NCI-H1105 (cell line): Measurements from ENCODE around the gene MTNR1A.

ENCODE experiments used
- DNase-seq: peaks from one replicate; lab custom pipeline; 2025; lab: John Stamatoyannopoulos, UW

MTNR1A gene

DNA sequence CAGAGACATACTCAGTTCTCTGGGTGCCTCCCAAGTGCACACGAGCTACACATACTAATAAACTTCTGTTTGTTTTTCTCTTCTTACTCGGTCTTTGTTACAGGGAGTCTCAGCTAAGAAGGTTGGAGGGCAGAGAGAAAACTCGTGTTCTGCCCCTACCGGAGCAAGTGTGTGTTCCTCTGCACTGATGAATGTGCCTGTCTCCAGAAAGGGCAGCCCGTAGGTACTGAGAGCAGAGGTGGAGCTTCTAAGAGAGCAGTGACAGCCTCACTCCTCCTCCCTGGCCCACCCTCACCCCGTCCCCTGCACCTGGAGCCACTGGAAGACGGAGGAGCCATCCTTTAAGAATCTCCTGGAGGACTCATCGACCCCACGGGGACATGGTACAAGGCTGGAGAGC is 67.6 kb downstream of the MTNR1A start:
- no peak for DNase-seq

GRCh38 chr4:186486172-186486571 is 69.2 kb downstream of the MTNR1A start:
- no peak for DNase-seq

DNA sequence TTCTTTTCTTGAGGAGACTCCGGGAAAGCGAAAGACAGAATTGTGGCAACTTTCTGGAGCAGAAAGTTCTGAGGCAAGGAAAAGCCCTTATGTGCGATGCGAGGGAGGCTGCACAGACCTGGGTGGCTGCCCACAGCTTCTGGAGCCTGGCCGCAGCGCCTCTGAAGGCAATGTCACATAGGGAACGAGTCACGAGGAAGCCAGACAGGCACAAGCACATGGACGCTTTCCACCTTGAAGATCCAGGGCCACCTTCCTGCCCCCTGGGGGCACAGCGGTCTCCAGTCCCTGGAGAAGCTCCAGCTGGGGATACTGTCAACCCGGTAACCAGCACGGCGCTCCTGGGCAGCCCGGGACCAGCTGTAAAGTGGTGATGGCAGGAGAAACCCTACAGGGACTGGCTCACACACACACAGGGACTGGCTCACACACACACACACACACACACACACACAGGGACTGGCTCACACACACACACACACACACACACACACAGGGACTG is 69.8 kb downstream of the MTNR1A start:
- DNase-seq = peak; percentile 6

DNA sequence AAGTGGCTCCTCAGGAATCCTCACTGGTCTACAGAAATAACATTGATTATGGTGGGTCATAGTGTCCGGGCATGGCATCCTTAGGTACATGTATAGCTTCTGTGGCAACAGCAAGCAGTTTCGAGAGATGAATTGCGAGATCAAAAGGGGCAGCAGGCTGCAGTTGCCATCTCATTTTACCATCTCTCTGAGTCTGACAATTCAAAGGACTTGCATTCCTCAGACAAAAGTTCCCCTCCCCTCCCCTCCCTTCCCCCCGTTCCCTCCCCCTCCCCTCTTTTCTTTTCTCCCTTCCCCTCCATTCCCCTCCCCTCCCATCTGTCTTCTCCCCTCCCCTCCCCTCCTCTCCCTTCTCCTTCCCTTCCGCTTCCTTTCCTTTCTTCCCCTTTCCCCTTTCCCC is 70.2 kb downstream of the MTNR1A start:
- no peak for DNase-seq

DNA sequence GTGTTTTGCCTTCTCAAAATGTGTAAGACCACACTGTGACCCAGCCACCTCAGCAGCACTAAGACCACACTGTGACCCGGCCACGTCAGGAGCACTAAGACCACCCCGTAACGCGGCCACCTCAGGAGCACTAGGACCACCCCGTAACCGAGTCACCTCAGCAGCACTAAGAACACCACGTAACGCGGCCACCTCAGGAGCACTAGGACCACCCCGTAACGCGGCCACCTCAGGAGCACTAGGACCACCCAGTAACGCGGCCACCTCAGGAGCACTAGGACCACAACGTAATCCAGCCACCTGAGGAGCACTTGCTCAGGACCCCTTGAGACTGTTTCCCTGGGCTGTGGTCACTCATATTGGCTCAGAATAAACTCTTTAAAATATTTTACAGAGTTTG is 71.7 kb downstream of the MTNR1A start:
- no peak for DNase-seq
